Skeletal muscle tissue (tissue), 4 donors: Measurements from ENCODE around the gene NDUFA7. TPM values are rescaled to one million over a fixed set of nuclear protein-coding genes. Genes with fewer than 3 reads are reported as not detected.
A peak's percentile ranks its signal among the peaks of the same experiment; 100 is the strongest.
"Not testable (repeated sequence)": the region's sequence is repeated elsewhere in the genome, so short reads cannot be mapped to it uniquely, and the experiment has no call there.

Experiments
- H3K27ac ChIP-seq: one replicate; pipeline ENCODE4 v1.7.0; 2013; ENCODE audit warnings: mild to moderate bottlenecking, low read depth, low read length, inconsistent platforms
- H3K27me3 ChIP-seq, 3 donors: one replicate each; pipeline ENCODE4 v1.7.0; 2013; ENCODE audit warnings: low read length in 3 of 3; ENCODE audit not compliant: control insufficient read depth in 3 of 3, insufficient read depth in 3 of 3
- H3K36me3 ChIP-seq, 3 donors: one replicate each; pipeline ENCODE4 v1.7.0; 2013; ENCODE audit warnings: low read length in 3 of 3; ENCODE audit not compliant: control insufficient read depth in 3 of 3, insufficient read depth in 3 of 3
- H3K4me1 ChIP-seq, 3 donors: one replicate each; pipeline ENCODE4 v1.7.0; 2013; ENCODE audit warnings: low read length in 3 of 3, mild to moderate bottlenecking in 3 of 3; ENCODE audit not compliant: control insufficient read depth in 3 of 3, insufficient read depth in 3 of 3
- H3K4me3 ChIP-seq, 3 donors: one replicate each; pipeline ENCODE4 v1.7.0; 2013; ENCODE audit warnings: low read length in 3 of 3
- H3K9ac ChIP-seq, 3 donors: one replicate each; pipeline ENCODE4 v1.7.0; 2013; ENCODE audit warnings: low read length in 3 of 3, mild to moderate bottlenecking in 3 of 3, moderate library complexity in 2 of 3, low read depth in 1 of 3
- H3K9me3 ChIP-seq, 3 donors: one replicate each; pipeline ENCODE4 v1.7.0; 2013; ENCODE audit warnings: low read length in 3 of 3; ENCODE audit not compliant: control insufficient read depth in 3 of 3
- total RNA-seq: library from RNA; depleted of rRNA; stranded (reverse); fragments of >200 nt; gene quantifications from one replicate; pipeline ENCODE4 v1.2.3, GENCODE V29; 2014
- donor health status: Osteomylitis.

The NDUFA7 gene
- total RNA-seq, 1 donor from 2014 or later: 21.4 TPM

GRCh38 chr19:8319807-8320520, 1.2 kb downstream of the NDUFA7 start:
- H3K4me1 ChIP-seq: peaks cover 35 to 48% (median 37%) of the 10 kb centered on the region in 3 donors
- H3K36me3 ChIP-seq: peaks cover 26 to 35% (median 29%) of the 10 kb centered on the region in 3 donors
- H3K9me3 ChIP-seq: no peaks in the 10 kb centered on the region
- no peaks in the 10 kb centered on the region for H3K27me3 ChIP-seq
- peak overlapping the region; percentile 99 to 100 (median 99) for H3K4me3 ChIP-seq
- H3K9ac ChIP-seq: peak overlapping the region; percentile 100
- peak overlapping the region; percentile 94 for H3K27ac ChIP-seq

- H3K9me3 ChIP-seq, H3K27me3 ChIP-seq, H3K27ac ChIP-seq, H3K9ac ChIP-seq, H3K4me3 ChIP-seq: not testable (repeated sequence)
- Histone ChIP-seq H3K4me1 (peaks cover 27 to 36% (median 30%) of the 10 kb centered on the region in 3 donors), H3K36me3 (peaks cover 29 to 34% (median 31%) of the 10 kb centered on the region in 3 donors)
Observed at GRCh38 chr19:8318835-8319234, 2.3 kb downstream of the NDUFA7 start.

- Histone ChIP-seq H3K36me3 (peaks cover 25 to 35% (median 28%) of the 10 kb centered on the region in 3 donors), H3K4me1 (peaks cover 14 to 24% (median 19%) of the 10 kb centered on the region in 3 donors)
Observed at GRCh38 chr19:8316351-8317125, 4.6 kb downstream of the NDUFA7 start.

GRCh38 chr19:8314981-8315640, 6.1 kb downstream of the NDUFA7 start:
- Histone ChIP-seq H3K36me3 (peaks cover 33 to 42% (median 33%) of the 10 kb centered on the region in 3 donors), H3K4me1 (peaks cover 7 to 15% (median 15%) of the 10 kb centered on the region in 3 donors)
- H3K9me3 ChIP-seq, H3K9ac ChIP-seq, H3K4me3 ChIP-seq, H3K27ac ChIP-seq, H3K27me3 ChIP-seq: not testable (repeated sequence)

More at GRCh38 chr19:8316351-8317125, 4.6 kb downstream of the NDUFA7 start:
- H3K27ac ChIP-seq: no peak overlapping the region
- no peak overlapping the region for H3K9ac ChIP-seq
- no peaks in the 10 kb centered on the region for H3K27me3 ChIP-seq
- no peak overlapping the region for H3K4me3 ChIP-seq
- H3K9me3 ChIP-seq: no peaks in the 10 kb centered on the region

- H3K4me3 ChIP-seq: no peak overlapping the region
- H3K9ac ChIP-seq: peak overlapping the region in 1 of 3 donors; percentile 60
- no peaks in the 10 kb centered on the region for H3K9me3 ChIP-seq
- H3K27ac ChIP-seq: no peak overlapping the region
- H3K36me3 ChIP-seq: peaks cover 39 to 50% (median 40%) of the 10 kb centered on the region in 3 donors
- no peaks in the 10 kb centered on the region for H3K27me3 ChIP-seq
- H3K4me1 ChIP-seq: peaks cover 20 to 35% (median 28%) of the 10 kb centered on the region in 3 donors
Observed at GRCh38 chr19:8311461-8312260, 9.5 kb downstream of the NDUFA7 start.

- Histone ChIP-seq H3K4me1 (peaks cover 20 to 39% (median 29%) of the 10 kb centered on the region in 3 donors), H3K9ac (no peak overlapping the region), H3K36me3 (peaks cover 31 to 44% (median 33%) of the 10 kb centered on the region in 3 donors), H3K27me3 (no peaks in the 10 kb centered on the region), H3K9me3 (no peaks in the 10 kb centered on the region), H3K4me3 (no peak overlapping the region), H3K27ac (no peak overlapping the region)
Observed at GRCh38 chr19:8310342-8311055, 10.7 kb downstream of the NDUFA7 start.

GRCh38 chr19:8308891-8309291, 12.3 kb downstream of the NDUFA7 start:
- H3K27me3 ChIP-seq: no peaks in the 10 kb centered on the region
- H3K4me3 ChIP-seq: peak overlapping the region; percentile 86 to 96 (median 92)
- no peaks in the 10 kb centered on the region for H3K9me3 ChIP-seq
- H3K27ac ChIP-seq: no peak overlapping the region
- H3K36me3 ChIP-seq: peaks cover 21 to 36% (median 23%) of the 10 kb centered on the region in 3 donors
- H3K4me1 ChIP-seq: peaks cover 20 to 39% (median 29%) of the 10 kb centered on the region in 3 donors
- peak overlapping the region in 2 of 3 donors; percentile 47 to 63 for H3K9ac ChIP-seq

- Histone ChIP-seq H3K9ac (peak within 1 kb of the TSS; percentile 48 to 86 (median 63)), H3K4me1 (peaks cover 20 to 39% (median 29%) of the 10 kb centered on the region in 3 donors), H3K27me3 (no peaks in the 10 kb centered on the region), H3K9me3 (no peaks in the 10 kb centered on the region), H3K36me3 (peaks cover 20 to 32% (median 25%) of the 10 kb centered on the region in 3 donors), H3K27ac (peak within 1 kb of the TSS; percentile 32), H3K4me3 (peak within 1 kb of the TSS; percentile 86 to 96 (median 92))
Observed at GRCh38 chr19:8307965-8308866, 13.0 kb downstream of the NDUFA7 start, which contains the start of gene CD320. CD320 (minus strand) TSS chr19:8308358; CDS start chr19:8308290, 68 bp downstream.
